CD4-positive, alpha-beta T cell treated with Interleukin-21 for 1 hour (primary cell): Measurements from ENCODE around the gene HABP4.

Experiments used
- DNase-seq: peaks from one replicate; pipeline ENCODE4 v3.0.0-alpha.2; 2020

Gene HABP4

DNA sequence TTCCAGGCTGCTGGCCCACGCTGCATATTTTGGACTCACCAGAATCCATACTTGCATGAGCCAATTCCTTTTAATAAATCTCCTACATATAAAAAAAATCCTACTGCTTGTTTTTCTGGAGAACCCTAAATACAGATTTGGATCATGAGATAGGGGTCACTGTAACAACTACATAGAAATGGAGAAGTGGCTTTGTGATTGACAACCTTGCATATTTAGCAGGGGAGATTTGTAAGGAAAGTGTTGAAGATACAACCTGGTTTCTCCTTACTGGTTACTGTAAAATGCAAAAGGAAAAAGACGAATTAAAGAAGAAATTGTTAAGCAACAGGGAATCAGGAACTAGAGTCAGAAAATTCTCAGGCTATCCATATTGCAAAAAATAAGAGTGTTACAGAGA, 74.8 kb downstream of the HABP4 start:
- no peak for DNase-seq

DNA sequence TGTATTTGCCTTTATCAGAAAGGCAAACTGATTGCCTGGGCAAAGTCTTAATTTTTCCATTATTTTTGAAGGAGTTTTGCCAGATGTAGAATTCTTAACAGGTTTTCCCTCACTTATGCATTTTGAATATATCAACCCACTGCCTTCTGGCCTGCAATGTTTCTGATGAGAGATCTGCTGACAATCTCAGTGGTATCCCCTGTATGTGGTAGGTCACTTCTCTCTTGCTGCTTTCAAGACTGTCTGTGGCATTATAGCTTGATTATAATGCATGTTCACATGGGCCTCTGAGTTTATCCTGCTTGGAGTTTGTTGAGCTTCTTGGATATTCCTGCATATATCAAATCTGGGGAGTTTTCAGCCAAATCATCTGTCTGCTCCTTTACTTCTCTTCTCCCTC, 82.2 kb downstream of the HABP4 start:
- no peak for DNase-seq

- DNase-seq: no peak
Measured at GRCh38 chr9:96540106-96540505, 90.1 kb downstream of the HABP4 start.
